Subcutaneous adipose tissue (tissue), 4 donors: ENCODE results near the gene CD47. TPM values are rescaled to one million over a fixed set of nuclear protein-coding genes. Genes with fewer than 3 reads are reported as not detected.

Source experiments
- CTCF ChIP-seq: fragments of 450-650 bp; IDR thresholded peaks from one replicate; pipeline ENCODE4 v1.5.1; 2016; ENCODE audit warnings: low read depth, mild to moderate bottlenecking, control low read depth, antibody characterized with exemption, moderate library complexity
- total RNA-seq, 4 donors: library from RNA; depleted of rRNA; stranded (reverse); fragments of >200 nt; gene quantifications; one replicate each; pipeline ENCODE4 v1.1.0, GENCODE V29; 2016

CD47 gene
- total RNA-seq, 4 donors from 2014 or later, result 26.9 to 70.5 (median 53.0) TPM

GRCh38 chr3:108097322-108098002, 6.6 kb upstream of the CD47 start:
- TF ChIP-seq CTCF, result no peak

GRCh38 chr3:108096532-108097321, 5.9 kb upstream of the CD47 start:
- TF ChIP-seq CTCF, result no peak

- no peak for TF ChIP-seq CTCF
Measured at GRCh38 chr3:108093616-108094015, 2.8 kb upstream of the CD47 start.

- no peak for TF ChIP-seq CTCF
Measured at GRCh38 chr3:108093021-108093420, 2.2 kb upstream of the CD47 start.

- TF ChIP-seq CTCF, result no peak
Measured at GRCh38 chr3:108092501-108092900, 1.7 kb upstream of the CD47 start.

GRCh38 chr3:108091498-108092250, 843 bp upstream of the CD47 start:
- TF ChIP-seq CTCF, result no peak
